CD4-positive, alpha-beta T cell (primary cell): ENCODE measurements around the gene TBC1D22A. TPM values are rescaled to one million over a fixed set of nuclear protein-coding genes. Genes with fewer than 3 reads are reported as not detected.

Source experiments
- ATAC-seq: fragments of 200-7000 bp; cut with Tn5 transposase; one replicate; pipeline ENCODE4 v1.10.0; 2022; ENCODE audit warnings: mild to moderate bottlenecking; ENCODE audit not compliant: poor library complexity
- CTCF ChIA-PET: fragments of 350-600 bp; sonication (Branson Sonifier 250); formaldehyde crosslinking; loops from one replicate; lab custom pipeline; 2021; ENCODE audit warnings: antibody characterized with exemption, inconsistent platforms; lab: Charles Lee
- POLR2A ChIA-PET: fragments of 350-600 bp; sonication (Branson Sonifier 250); formaldehyde crosslinking; loops from one replicate; lab custom pipeline; 2021; ENCODE audit warnings: antibody characterized with exemption, inconsistent platforms; lab: Charles Lee
- DNase-seq, 14 experiments: peaks; one replicate each; pipeline ENCODE4 v3.0.0-alpha.2; 2013 to 2020; ENCODE audit warnings: mixed read lengths in 2 of 14
- H3K27ac ChIP-seq, 2 donors: one replicate each; pipeline versions ENCODE4 v1.5.1 to v1.7.0; 2013; ENCODE audit warnings: low read length in 2 of 2, low read depth in 1 of 2, mild to moderate bottlenecking in 1 of 2
- H3K27me3 ChIP-seq, 2 experiments: 1 replicate in 1 of 2; 2 replicates in 1 of 2; pipeline versions ENCODE4 v1.6.1 to v1.7.0; 2013; ENCODE audit warnings: low read length in 2 of 2, control low read depth in 1 of 2, mild to moderate bottlenecking in 1 of 2, moderate library complexity in 1 of 2; ENCODE audit not compliant: insufficient read depth in 2 of 2, control insufficient read depth in 1 of 2
- H3K36me3 ChIP-seq: one replicate; pipeline ENCODE4 v1.6.1; 2013; ENCODE audit warnings: low read length, control low read depth; ENCODE audit not compliant: insufficient read depth
- H3K4me1 ChIP-seq: one replicate; pipeline ENCODE4 v1.6.1; 2013; ENCODE audit warnings: low read length, control low read depth; ENCODE audit not compliant: insufficient read depth
- H3K4me3 ChIP-seq: one replicate; pipeline ENCODE4 v1.5.1; 2013; ENCODE audit warnings: mild to moderate bottlenecking, low read length, moderate library complexity
- H3K9me3 ChIP-seq, 2 experiments: 1 replicate in 1 of 2; 2 replicates in 1 of 2; pipeline versions ENCODE4 v1.6.1 to v1.7.0; 2013; ENCODE audit warnings: low read length in 2 of 2, mild to moderate bottlenecking in 2 of 2, control low read depth in 1 of 2, moderate library complexity in 1 of 2; ENCODE audit not compliant: control insufficient read depth in 1 of 2, insufficient read depth in 1 of 2
- H3K27ac Mint-ChIP-seq: one replicate; pipeline ENCODE4 v1.8.0; 2020; ENCODE audit warnings: mixed read lengths
- H3K27me3 Mint-ChIP-seq: one replicate; pipeline ENCODE4 v1.8.0; 2021; ENCODE audit warnings: mixed read lengths
- H3K36me3 Mint-ChIP-seq: one replicate; pipeline ENCODE4 v1.8.0; 2021; ENCODE audit warnings: low read depth, mixed read lengths
- H3K4me1 Mint-ChIP-seq: one replicate; pipeline ENCODE4 v1.8.0; 2021; ENCODE audit warnings: low read depth, mixed read lengths
- H3K4me3 Mint-ChIP-seq: one replicate; pipeline ENCODE4 v1.8.0; 2020; ENCODE audit warnings: mild to moderate bottlenecking, mixed read lengths
- H3K9me3 Mint-ChIP-seq: one replicate; pipeline ENCODE4 v1.8.0; 2020; ENCODE audit warnings: mixed read lengths
- CTCF ChIP-seq: fragments of 200-600 bp; IDR thresholded peaks from one replicate; pipeline ENCODE4 v1.8.0; 2022; ENCODE audit warnings: antibody characterized with exemption, mild to moderate bottlenecking
- intact Hi-C, 2 experiments: fragments of 100-400 bp; cut with DNase I in 1 of 2; cut with micrococcal nuclease in 1 of 2; formaldehyde crosslinking; loops; one replicate each; pipeline versions ENCODE4 v1.15.1 to v1.9.0; 2023 to 2025; cut with DNase I, micrococcal nuclease
- total RNA-seq, 174 experiments: library from RNA in 2 of 174; stranded (reverse) in 2 of 174; gene quantifications; one replicate each; pipeline ENCODE4 v1.2.3 and lab custom pipeline; 2021 to 2026

TBC1D22A gene
- total RNA-seq, 2 experiments from 2014 or later, result 27.1 to 31.7 TPM

GRCh38 chr22:46937939-46938338 lies 175.5 kb downstream of the TBC1D22A start:
- H3K36me3 ChIP-seq, result peaks cover 4% of the 10 kb centered on the region
- H3K9me3 ChIP-seq, result no peaks in the 10 kb centered on the region
- ATAC-seq (no peak), DNase-seq (no peak)
- no peak overlapping the region for H3K4me3 ChIP-seq
- no peak overlapping the region for H3K4me3 Mint-ChIP-seq
- peaks cover 11% of the 10 kb centered on the region for H3K36me3 Mint-ChIP-seq
- ChIA-PET POLR2A (no interaction called here), CTCF (no interaction called here)
- H3K27me3 ChIP-seq, result no peaks in the 10 kb centered on the region
- H3K4me1 Mint-ChIP-seq, result peaks cover 19% of the 10 kb centered on the region
- H3K27me3 Mint-ChIP-seq, result no peaks in the 10 kb centered on the region
- no peak overlapping the region for H3K27ac Mint-ChIP-seq
- H3K9me3 Mint-ChIP-seq, result no peaks in the 10 kb centered on the region
- intact Hi-C loops, result no loop called here
- no peaks in the 10 kb centered on the region for H3K4me1 ChIP-seq
- TF ChIP-seq CTCF, result no peak
- H3K27ac ChIP-seq, result no peak overlapping the region

- Histone ChIP-seq H3K9me3 (no peaks in the 10 kb centered on the region), H3K27ac (no peak overlapping the region), H3K4me1 (peaks cover 3% of the 10 kb centered on the region), H3K36me3 (peaks cover 5% of the 10 kb centered on the region), H3K27me3 (no peaks in the 10 kb centered on the region), H3K4me3 (no peak overlapping the region)
- H3K4me1 Mint-ChIP-seq, result peaks cover 26% of the 10 kb centered on the region
- POLR2A ChIA-PET, result interaction anchor here (1.0 kb wide), 1 partner anchor 18 kb away, joined by 3 read pairs; no protein-coding TSS in a partner anchor
- TF ChIP-seq CTCF, result no peak
- intact Hi-C loops, result no loop called here
- no peaks in the 10 kb centered on the region for H3K27me3 Mint-ChIP-seq
- peak in 2 of 14 experiments; percentile 26 to 31 for DNase-seq
- peak overlapping the region; percentile 31 for H3K27ac Mint-ChIP-seq
- ATAC-seq, result no peak
- peaks cover 22% of the 10 kb centered on the region for H3K36me3 Mint-ChIP-seq
- CTCF ChIA-PET, result no interaction called here
- no peak overlapping the region for H3K4me3 Mint-ChIP-seq
- no peaks in the 10 kb centered on the region for H3K9me3 Mint-ChIP-seq
Observed at GRCh38 chr22:46941968-46942798, 179.7 kb downstream of the TBC1D22A start.

GRCh38 chr22:46942799-46943785 lies 180.6 kb downstream of the TBC1D22A start:
- intact Hi-C loops, result no loop called here
- TF ChIP-seq CTCF, result no peak
- Mint-ChIP-seq H3K4me1 (peaks cover 33% of the 10 kb centered on the region), H3K9me3 (no peaks in the 10 kb centered on the region), H3K36me3 (peaks cover 29% of the 10 kb centered on the region), H3K27ac (peak overlapping the region; percentile 31), H3K4me3 (no peak overlapping the region), H3K27me3 (no peaks in the 10 kb centered on the region)
- Histone ChIP-seq H3K27ac (no peak overlapping the region), H3K4me1 (peaks cover 3% of the 10 kb centered on the region), H3K27me3 (no peaks in the 10 kb centered on the region), H3K36me3 (peaks cover 5% of the 10 kb centered on the region), H3K4me3 (no peak overlapping the region), H3K9me3 (no peaks in the 10 kb centered on the region)
- ChIA-PET CTCF (no interaction called here), POLR2A (interaction anchor here (1.0 kb wide), 1 partner anchor 17 kb away, joined by 3 read pairs; no protein-coding TSS in a partner anchor)
- ATAC-seq (no peak), DNase-seq (peak in 3 of 14 experiments; percentile 9 to 61 (median 48))
